Adrenal gland (tissue), 12 donors: ENCODE measurements around the gene RAP2C. TPM values are rescaled to one million over a fixed set of nuclear protein-coding genes. Genes with fewer than 3 reads are reported as not detected.

Source experiments
- DNase-seq, 7 donors: peaks; one replicate each; pipeline ENCODE4 v3.0.0-alpha.2; 2019 to 2020
- H3K27ac ChIP-seq, 5 donors: fragments of 200-600 bp; sonication (generic) in 4 of 5; 1 replicate in 3 of 5; 2 replicates in 2 of 5; pipeline versions ENCODE4 v1.5.1 to v1.8.0; 2016 to 2020; ENCODE audit warnings: mild to moderate bottlenecking in 1 of 5
- H3K27me3 ChIP-seq: fragments of 200-600 bp; 2 replicates; pipeline ENCODE4 v1.8.0; 2021
- H3K36me3 ChIP-seq, 2 donors: fragments of 200-600 bp; replicated peaks in 1 of 2; 1 replicate in 1 of 2; 2 replicates in 1 of 2; pipeline versions ENCODE4 v1.5.1 to v1.8.0; 2018 to 2022
- H3K4me1 ChIP-seq, 2 donors: fragments of 200-600 bp; replicated peaks in 1 of 2; 1 replicate in 1 of 2; 2 replicates in 1 of 2; pipeline versions ENCODE4 v1.5.1 to v1.8.0; 2018 to 2021
- H3K4me3 ChIP-seq, 4 donors: fragments of 200-600 bp; sonication (generic) in 3 of 4; one replicate each; pipeline ENCODE4 v1.5.1; 2016 to 2018
- H3K9me3 ChIP-seq, 3 donors: fragments of 200-600 bp; sonication (generic) in 1 of 3; replicated peaks in 1 of 3; 1 replicate in 2 of 3; 2 replicates in 1 of 3; pipeline versions ENCODE4 v1.5.1 to v1.8.0; 2016 to 2021
- POLR2A ChIP-seq, 2 donors: fragments of 450-650 bp; IDR thresholded peaks; one replicate each; pipeline ENCODE4 v1.6.1; 2017; ENCODE audit warnings: antibody characterized with exemption in 2 of 2, mild to moderate bottlenecking in 2 of 2, moderate library complexity in 1 of 2
- WGBS, 4 donors: extraction: QIAGEN DNeasy Blood & Tissue Kit in 2 of 4; methylation state at CpG; one replicate each; pipeline versions ENCODE4 v1.1.5 to v1.1.7; 2013 to 2017; 5-methylcytosine and 5-hydroxymethylcytosine counted together
- intact Hi-C, 2 donors: fragments of 100-400 bp; cut with DNase I; formaldehyde crosslinking; loops; one replicate each; pipeline versions ENCODE4 v1.14.1 to v1.15.0; 2022 to 2023
- polyA plus RNA-seq, 3 donors: library from polyadenylated mRNA; stranded (reverse); fragments of 200-250 nt in 2 of 3; fragments of 350-450 nt in 1 of 3; fragmentation: Illumina TruSeq in 1 of 3; extraction: RNeasy Lipid Tissue Mini Kit (QIAGEN cat#74804) in 1 of 3; gene quantifications; one replicate each; pipeline ENCODE4 v1.2.3, GENCODE V29; 2013 to 2014
- total RNA-seq, 9 donors: library from RNA; depleted of rRNA in 4 of 9; stranded (reverse); fragments of >200 nt in 4 of 9; fragments of 120-200 nt in 1 of 9; fragmentation: NEBNext Ultra II Directional in 1 of 9; extraction: Animal tissue kit (Norgen Biotek cat#: 25700) in 1 of 9; gene quantifications; one replicate each; pipeline versions ENCODE4 v1.1.0 to v1.2.4, GENCODE V29; 2013 to 2023
- TF ChIP-seq, protein P1 (sequence below), 6 experiments: fragments of 450-650 bp in 4 of 6; fragments of 200-600 bp in 2 of 6; sonication (generic) in 1 of 6; IDR thresholded peaks; 1 replicate in 5 of 6; 2 replicates in 1 of 6; pipeline versions ENCODE4 v1.5.1 to v1.8.0; 2016 to 2021; ENCODE audit warnings: antibody characterized with exemption in 6 of 6, mild to moderate bottlenecking in 2 of 6, moderate library complexity in 1 of 6
- donor health status: healthy with polysubstance abuse.
- donor health status: Bipolar disorder and iron deficiency.
- donor health status: DM: yes; HTN: yes; CAD: no.
- donor health status: DM: no; HTN: no; CAD: no.
- donor health status: DM: no; HTN: no; CAD: no.
- donor health status: DM: yes; HTN: yes; CAD: no.

RAP2C gene
- total and polyA plus RNA-seq, 12 donors = 12.2 to 72.2 (median 23.9) TPM

DNA sequence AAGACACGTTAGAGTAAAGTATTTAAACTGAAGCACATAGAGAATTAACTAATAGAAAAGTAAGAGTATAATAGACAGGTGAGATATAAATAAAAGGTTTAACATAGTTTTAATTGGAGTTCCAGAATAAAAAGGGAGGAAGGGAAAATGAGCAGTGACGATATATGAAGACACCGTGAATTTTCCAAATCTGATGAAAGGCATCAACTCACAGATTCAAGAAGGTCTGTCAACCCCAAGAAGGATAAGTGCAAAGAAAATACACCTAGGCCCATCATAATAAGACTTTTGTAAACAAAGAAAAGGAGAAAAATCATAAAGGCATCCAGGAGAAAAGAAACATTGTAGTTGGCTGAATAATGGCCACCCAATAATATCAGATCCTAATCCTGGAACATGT is 43.9 kb upstream of the RAP2C start:
- no peaks in the 10 kb centered on the region for H3K36me3 ChIP-seq
- TF ChIP-seq, protein P1, sequence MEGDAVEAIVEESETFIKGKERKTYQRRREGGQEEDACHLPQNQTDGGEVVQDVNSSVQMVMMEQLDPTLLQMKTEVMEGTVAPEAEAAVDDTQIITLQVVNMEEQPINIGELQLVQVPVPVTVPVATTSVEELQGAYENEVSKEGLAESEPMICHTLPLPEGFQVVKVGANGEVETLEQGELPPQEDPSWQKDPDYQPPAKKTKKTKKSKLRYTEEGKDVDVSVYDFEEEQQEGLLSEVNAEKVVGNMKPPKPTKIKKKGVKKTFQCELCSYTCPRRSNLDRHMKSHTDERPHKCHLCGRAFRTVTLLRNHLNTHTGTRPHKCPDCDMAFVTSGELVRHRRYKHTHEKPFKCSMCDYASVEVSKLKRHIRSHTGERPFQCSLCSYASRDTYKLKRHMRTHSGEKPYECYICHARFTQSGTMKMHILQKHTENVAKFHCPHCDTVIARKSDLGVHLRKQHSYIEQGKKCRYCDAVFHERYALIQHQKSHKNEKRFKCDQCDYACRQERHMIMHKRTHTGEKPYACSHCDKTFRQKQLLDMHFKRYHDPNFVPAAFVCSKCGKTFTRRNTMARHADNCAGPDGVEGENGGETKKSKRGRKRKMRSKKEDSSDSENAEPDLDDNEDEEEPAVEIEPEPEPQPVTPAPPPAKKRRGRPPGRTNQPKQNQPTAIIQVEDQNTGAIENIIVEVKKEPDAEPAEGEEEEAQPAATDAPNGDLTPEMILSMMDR (IDR thresholded peaks at IDR 0.05) = no peak
- no peak for TF ChIP-seq POLR2A (IDR thresholded peaks at IDR 0.05)
- no peaks in the 10 kb centered on the region for H3K4me1 ChIP-seq
- no peak for DNase-seq
- no peaks in the 10 kb centered on the region for H3K9me3 ChIP-seq
- no peak overlapping the region for H3K27ac ChIP-seq
- H3K27me3 ChIP-seq = no peaks in the 10 kb centered on the region
- H3K4me3 ChIP-seq = no peak overlapping the region
- 64 to 98% (median 78%) methylated on average over 3 of the region's 3 CpGs for WGBS, 4 donors
- intact Hi-C loops = no loop called here

DNA sequence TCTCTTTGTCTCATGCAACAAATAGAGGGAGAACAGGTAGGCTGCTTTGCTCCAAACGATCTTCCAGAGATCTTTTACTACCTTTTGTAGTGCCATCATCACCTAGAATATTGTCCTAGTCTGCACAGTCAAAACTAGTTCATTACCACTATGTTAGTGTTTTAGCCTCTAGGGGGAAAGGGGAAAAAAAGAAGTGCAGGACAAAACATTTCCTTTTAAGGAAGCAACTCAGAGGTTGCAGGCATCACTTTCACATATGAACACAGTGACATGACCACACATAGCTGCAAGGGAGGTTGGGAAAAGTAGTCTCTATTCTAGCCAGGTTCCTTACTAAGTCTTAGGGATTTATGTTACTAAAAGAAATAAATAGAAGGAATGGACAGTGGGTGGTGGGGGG is 39.3 kb upstream of the RAP2C start:
- WGBS, 4 donors = 56 to 100% (median 86%) methylated on average over 1 of the region's 1 CpG
- no peak overlapping the region for H3K27ac ChIP-seq
- no peak for DNase-seq
- TF ChIP-seq, protein P1 (IDR thresholded peaks at IDR 0.05) = no peak
- no peak for TF ChIP-seq POLR2A (IDR thresholded peaks at IDR 0.05)
- H3K36me3 ChIP-seq = no peaks in the 10 kb centered on the region
- H3K27me3 ChIP-seq = peaks cover 4% of the 10 kb centered on the region
- intact Hi-C loops = no loop called here
- no peak overlapping the region for H3K4me3 ChIP-seq
- H3K9me3 ChIP-seq = no peaks in the 10 kb centered on the region
- no peaks in the 10 kb centered on the region for H3K4me1 ChIP-seq

DNA sequence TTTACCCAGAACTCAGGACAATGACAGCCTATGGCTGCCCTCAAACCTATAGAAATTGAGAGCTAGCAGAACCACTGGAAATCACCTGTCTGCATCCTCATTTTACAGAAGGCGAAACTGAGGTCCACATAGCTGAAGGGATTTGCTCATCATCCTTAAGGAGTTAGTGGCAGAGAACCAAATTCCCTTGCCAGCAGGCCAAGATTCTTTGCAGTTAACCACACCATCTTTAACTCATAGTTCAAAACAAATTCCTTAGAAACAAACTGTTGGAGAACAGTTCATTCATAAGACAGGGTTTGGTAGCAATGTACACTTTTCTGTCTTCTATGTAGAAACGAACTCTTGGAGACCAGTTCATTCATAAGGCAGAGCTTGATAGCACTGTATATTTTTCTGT is 37.9 kb upstream of the RAP2C start:
- Histone ChIP-seq H3K4me3 (no peak overlapping the region), H3K27me3 (peaks cover 9% of the 10 kb centered on the region), H3K27ac (no peak overlapping the region), H3K9me3 (no peaks in the 10 kb centered on the region), H3K4me1 (no peaks in the 10 kb centered on the region), H3K36me3 (no peaks in the 10 kb centered on the region)
- TF ChIP-seq, protein P1 (IDR thresholded peaks at IDR 0.05) = no peak
- TF ChIP-seq POLR2A (IDR thresholded peaks at IDR 0.05) = no peak
- WGBS, 4 donors = 67 to 100% (median 79%) methylated on average over 2 of the region's 2 CpGs
- intact Hi-C loops = no loop called here
- no peak for DNase-seq

DNA sequence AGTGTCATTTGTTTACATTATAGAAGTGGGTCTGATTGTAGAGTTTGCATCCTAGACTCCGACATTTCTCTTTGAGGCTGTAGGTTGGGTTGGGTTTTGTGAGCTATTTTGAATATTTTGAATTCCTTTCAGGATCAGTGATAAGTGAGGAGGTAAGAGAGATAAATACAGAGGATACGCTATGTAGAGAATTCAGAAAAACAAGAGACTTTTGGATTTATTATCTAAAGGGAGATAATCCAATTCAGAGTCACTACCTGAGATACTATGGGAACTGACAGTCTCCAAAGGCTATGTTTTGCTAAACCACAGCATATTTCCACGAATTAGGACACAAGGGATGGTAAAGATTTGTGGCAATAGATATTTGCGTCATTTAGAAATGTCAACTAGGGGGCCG is 16.9 kb upstream of the RAP2C start:
- WGBS, 4 donors = 84 to 95% (median 87%) methylated on average over 5 of the region's 5 CpGs
- no peaks in the 10 kb centered on the region for H3K9me3 ChIP-seq
- intact Hi-C loops = no loop called here
- H3K27me3 ChIP-seq = peaks cover 3% of the 10 kb centered on the region
- no peaks in the 10 kb centered on the region for H3K4me1 ChIP-seq
- TF ChIP-seq POLR2A (IDR thresholded peaks at IDR 0.05) = no peak
- TF ChIP-seq, protein P1 (IDR thresholded peaks at IDR 0.05) = no peak
- H3K36me3 ChIP-seq = no peaks in the 10 kb centered on the region
- no peak for DNase-seq
- no peak overlapping the region for H3K4me3 ChIP-seq
- no peak overlapping the region for H3K27ac ChIP-seq
